ENCODE measurements around the gene MAP1LC3B.

Gene MAP1LC3B

GRCh38 chr16:87443964-87444363, 51.8 kb downstream of the MAP1LC3B start:
- H3K4me3 ChIP-seq (ENCODE audit: low read depth, low read length): no peak overlapping the region
- TF ChIP-seq, protein P1, sequence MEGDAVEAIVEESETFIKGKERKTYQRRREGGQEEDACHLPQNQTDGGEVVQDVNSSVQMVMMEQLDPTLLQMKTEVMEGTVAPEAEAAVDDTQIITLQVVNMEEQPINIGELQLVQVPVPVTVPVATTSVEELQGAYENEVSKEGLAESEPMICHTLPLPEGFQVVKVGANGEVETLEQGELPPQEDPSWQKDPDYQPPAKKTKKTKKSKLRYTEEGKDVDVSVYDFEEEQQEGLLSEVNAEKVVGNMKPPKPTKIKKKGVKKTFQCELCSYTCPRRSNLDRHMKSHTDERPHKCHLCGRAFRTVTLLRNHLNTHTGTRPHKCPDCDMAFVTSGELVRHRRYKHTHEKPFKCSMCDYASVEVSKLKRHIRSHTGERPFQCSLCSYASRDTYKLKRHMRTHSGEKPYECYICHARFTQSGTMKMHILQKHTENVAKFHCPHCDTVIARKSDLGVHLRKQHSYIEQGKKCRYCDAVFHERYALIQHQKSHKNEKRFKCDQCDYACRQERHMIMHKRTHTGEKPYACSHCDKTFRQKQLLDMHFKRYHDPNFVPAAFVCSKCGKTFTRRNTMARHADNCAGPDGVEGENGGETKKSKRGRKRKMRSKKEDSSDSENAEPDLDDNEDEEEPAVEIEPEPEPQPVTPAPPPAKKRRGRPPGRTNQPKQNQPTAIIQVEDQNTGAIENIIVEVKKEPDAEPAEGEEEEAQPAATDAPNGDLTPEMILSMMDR (IDR thresholded peaks at IDR 0.05; ENCODE audit: low read depth, low read length): no peak
- in situ Hi-C loops (cut with HindIII; ENCODE audit: low sequenced_read_pairs): no loop called here
- no peak for DNase-seq (ENCODE audit: low read depth, low spot score)

- no peak for DNase-seq (ENCODE audit: low read depth, low spot score)
- in situ Hi-C loops (cut with HindIII; ENCODE audit: low sequenced_read_pairs): no loop called here
- H3K4me3 ChIP-seq (ENCODE audit: low read depth, low read length): no peak overlapping the region
- TF ChIP-seq, protein P1 (IDR thresholded peaks at IDR 0.05; ENCODE audit: low read depth, low read length): no peak
Observed at GRCh38 chr16:87445486-87445885, 53.4 kb downstream of the MAP1LC3B start.

DNA sequence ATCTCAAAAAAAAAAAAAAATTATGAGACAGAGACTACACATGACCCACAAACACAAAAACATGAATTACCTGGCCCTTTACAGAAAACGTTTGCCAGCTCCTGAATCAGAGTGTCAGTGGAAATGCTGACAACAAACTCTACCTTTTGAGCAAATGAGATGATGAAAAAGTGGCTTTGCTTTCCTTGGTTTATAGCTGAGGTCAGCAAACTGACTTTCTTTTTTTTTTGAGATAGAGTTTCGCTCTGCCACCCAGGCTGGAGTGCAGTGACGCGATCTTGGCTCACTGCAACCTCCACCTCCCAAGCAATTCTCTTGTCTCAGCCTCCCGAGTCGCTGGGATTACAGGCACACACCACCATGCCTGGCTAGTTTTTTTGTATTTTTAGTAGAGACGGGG, 54.3 kb downstream of the MAP1LC3B start:
- TF ChIP-seq, protein P1 (IDR thresholded peaks at IDR 0.05; ENCODE audit: low read depth, low read length): no peak
- in situ Hi-C loops (cut with HindIII; ENCODE audit: low sequenced_read_pairs): no loop called here
- no peak overlapping the region for H3K4me3 ChIP-seq (ENCODE audit: low read depth, low read length)
- no peak for DNase-seq (ENCODE audit: low read depth, low spot score)

GRCh38 chr16:87447323-87447722, 55.2 kb downstream of the MAP1LC3B start:
- DNase-seq (ENCODE audit: low read depth, low spot score): peak; percentile 81

GRCh38 chr16:87448866-87449265, 56.7 kb downstream of the MAP1LC3B start:
- in situ Hi-C loops (cut with HindIII; ENCODE audit: low sequenced_read_pairs): no loop called here

More at GRCh38 chr16:87447323-87447722, 55.2 kb downstream of the MAP1LC3B start:
- TF ChIP-seq, protein P1 (IDR thresholded peaks at IDR 0.05; ENCODE audit: low read depth, low read length): no peak
- no peak overlapping the region for H3K4me3 ChIP-seq (ENCODE audit: low read depth, low read length)
- in situ Hi-C loops (cut with HindIII; ENCODE audit: low sequenced_read_pairs): no loop called here

GRCh38 chr16:87451563-87452210, 59.6 kb downstream of the MAP1LC3B start:
- DNase-seq (ENCODE audit: low read depth, low spot score): no peak
- TF ChIP-seq, protein P1 (IDR thresholded peaks at IDR 0.05; ENCODE audit: low read depth, low read length): no peak
- in situ Hi-C loops (cut with HindIII; ENCODE audit: low sequenced_read_pairs): no loop called here
- H3K4me3 ChIP-seq (ENCODE audit: low read depth, low read length): no peak overlapping the region

More at GRCh38 chr16:87448866-87449265, 56.7 kb downstream of the MAP1LC3B start:
- no peak for DNase-seq (ENCODE audit: low read depth, low spot score)
- no peak overlapping the region for H3K4me3 ChIP-seq (ENCODE audit: low read depth, low read length)
- TF ChIP-seq, protein P1 (IDR thresholded peaks at IDR 0.05; ENCODE audit: low read depth, low read length): no peak
